ENCODE results near the gene PPP1R3F. TPM values are rescaled to one million over a fixed set of nuclear protein-coding genes. Genes with fewer than 3 reads are reported as not detected.
"Not testable (repeated sequence)": the region's sequence is repeated elsewhere in the genome, so short reads cannot be mapped to it uniquely, and the experiment has no call there.

The PPP1R3F gene
- total RNA-seq, 4 donors from 2014 or later = 2.0 to 18.7 (median 2.8) TPM

GRCh38 chrX:49287665-49288064 is 18.1 kb downstream of the PPP1R3F start:
- in situ Hi-C loops (cut with MboI; ENCODE audit: low pct_ligation_motif_present in 1 of 4, low pct_unique_long_range_greater_than_20kb in 1 of 4, low sequenced_read_pairs in 3 of 4) = no loop called here
- no peaks in the 10 kb centered on the region for H3K36me3 ChIP-seq
- H3K9me3 ChIP-seq = no peaks in the 10 kb centered on the region
- WGBS, 2 donors (ENCODE audit: low coverage in 1 of 2) = 89% methylated on average over 1 of the region's 1 CpG; no CpG with 5 or more reads in 1 of the 2 donors
- no peak overlapping the region for H3K4me3 ChIP-seq
- no peaks in the 10 kb centered on the region for H3K4me1 ChIP-seq
- intact Hi-C loops (cut with DNase I; ENCODE audit: low total_unique reads) = no loop called here
- TF ChIP-seq EP300 (IDR thresholded peaks at IDR 0.05; ENCODE audit: low read depth) (no peak), POLR2AphosphoS5 (IDR thresholded peaks at IDR 0.05) (no peak), POLR2A (IDR thresholded peaks at IDR 0.05) (no peak)
- TF ChIP-seq, protein P1, sequence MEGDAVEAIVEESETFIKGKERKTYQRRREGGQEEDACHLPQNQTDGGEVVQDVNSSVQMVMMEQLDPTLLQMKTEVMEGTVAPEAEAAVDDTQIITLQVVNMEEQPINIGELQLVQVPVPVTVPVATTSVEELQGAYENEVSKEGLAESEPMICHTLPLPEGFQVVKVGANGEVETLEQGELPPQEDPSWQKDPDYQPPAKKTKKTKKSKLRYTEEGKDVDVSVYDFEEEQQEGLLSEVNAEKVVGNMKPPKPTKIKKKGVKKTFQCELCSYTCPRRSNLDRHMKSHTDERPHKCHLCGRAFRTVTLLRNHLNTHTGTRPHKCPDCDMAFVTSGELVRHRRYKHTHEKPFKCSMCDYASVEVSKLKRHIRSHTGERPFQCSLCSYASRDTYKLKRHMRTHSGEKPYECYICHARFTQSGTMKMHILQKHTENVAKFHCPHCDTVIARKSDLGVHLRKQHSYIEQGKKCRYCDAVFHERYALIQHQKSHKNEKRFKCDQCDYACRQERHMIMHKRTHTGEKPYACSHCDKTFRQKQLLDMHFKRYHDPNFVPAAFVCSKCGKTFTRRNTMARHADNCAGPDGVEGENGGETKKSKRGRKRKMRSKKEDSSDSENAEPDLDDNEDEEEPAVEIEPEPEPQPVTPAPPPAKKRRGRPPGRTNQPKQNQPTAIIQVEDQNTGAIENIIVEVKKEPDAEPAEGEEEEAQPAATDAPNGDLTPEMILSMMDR (IDR thresholded peaks at IDR 0.05) = no peak
- H3K27me3 ChIP-seq = no peaks in the 10 kb centered on the region
- DNase-seq = no peak
- H3K27ac ChIP-seq = no peak overlapping the region

GRCh38 chrX:49290215-49290614 is 20.6 kb downstream of the PPP1R3F start:
- intact Hi-C loops (cut with DNase I; ENCODE audit: low total_unique reads) = no loop called here

GRCh38 chrX:49291615-49292337 is 22.2 kb downstream of the PPP1R3F start:
- Histone ChIP-seq H3K27me3 (no peaks in the 10 kb centered on the region), H3K9me3 (no peaks in the 10 kb centered on the region), H3K4me3 (no peak overlapping the region), H3K27ac (no peak overlapping the region), H3K36me3 (no peaks in the 10 kb centered on the region), H3K4me1 (no peaks in the 10 kb centered on the region)
- intact Hi-C loops (cut with DNase I; ENCODE audit: low total_unique reads) = no loop called here
- 25 to 28% methylated on average over 5 to 11 of the region's 11 CpGs for WGBS, 2 donors (ENCODE audit: low coverage in 1 of 2)
- TF ChIP-seq POLR2A (IDR thresholded peaks at IDR 0.05) = no peak
- TF ChIP-seq POLR2AphosphoS5 (IDR thresholded peaks at IDR 0.05) = no peak
- TF ChIP-seq, protein P1 (IDR thresholded peaks at IDR 0.05) = peak; percentile 41 to 68 (median 56)
- no peak for TF ChIP-seq EP300 (IDR thresholded peaks at IDR 0.05; ENCODE audit: low read depth)
- in situ Hi-C loops (cut with MboI; ENCODE audit: low pct_ligation_motif_present in 1 of 4, low pct_unique_long_range_greater_than_20kb in 1 of 4, low sequenced_read_pairs in 3 of 4) = no loop called here
- peak; percentile 66 for DNase-seq

More at GRCh38 chrX:49290215-49290614, 20.6 kb downstream of the PPP1R3F start:
- no peaks in the 10 kb centered on the region for H3K9me3 ChIP-seq
- H3K36me3 ChIP-seq = no peaks in the 10 kb centered on the region
- H3K4me3 ChIP-seq = no peak overlapping the region
- no peak overlapping the region for H3K27ac ChIP-seq
- H3K27me3 ChIP-seq = no peaks in the 10 kb centered on the region
- WGBS, 2 donors (ENCODE audit: low coverage in 1 of 2) = 67% methylated on average over 4 of the region's 7 CpGs; no CpG with 5 or more reads in 1 of the 2 donors
- no peaks in the 10 kb centered on the region for H3K4me1 ChIP-seq
- in situ Hi-C loops (cut with MboI; ENCODE audit: low pct_ligation_motif_present in 1 of 4, low pct_unique_long_range_greater_than_20kb in 1 of 4, low sequenced_read_pairs in 3 of 4) = no loop called here
- DNase-seq = no peak
- TF ChIP-seq, protein P1 (IDR thresholded peaks at IDR 0.05) = no peak
- no peak for TF ChIP-seq EP300 (IDR thresholded peaks at IDR 0.05; ENCODE audit: low read depth)

- no peak overlapping the region for H3K27ac ChIP-seq
- no peaks in the 10 kb centered on the region for H3K27me3 ChIP-seq
- in situ Hi-C loops (cut with MboI; ENCODE audit: low pct_ligation_motif_present in 1 of 4, low pct_unique_long_range_greater_than_20kb in 1 of 4, low sequenced_read_pairs in 3 of 4) (no loop called here), intact Hi-C loops (cut with DNase I; ENCODE audit: low total_unique reads) (no loop called here)
- no peaks in the 10 kb centered on the region for H3K36me3 ChIP-seq
- H3K4me3 ChIP-seq = no peak overlapping the region
- no peaks in the 10 kb centered on the region for H3K4me1 ChIP-seq
- DNase-seq = no peak
- WGBS, 2 donors (ENCODE audit: low coverage in 1 of 2) = 79 to 100% methylated on average over 1 to 17 of the region's 17 CpGs
- no peak for TF ChIP-seq EP300 (IDR thresholded peaks at IDR 0.05; ENCODE audit: low read depth)
- no peak for TF ChIP-seq POLR2A (IDR thresholded peaks at IDR 0.05)
- TF ChIP-seq, protein P1 (IDR thresholded peaks at IDR 0.05) = no peak
- no peak for TF ChIP-seq POLR2AphosphoS5 (IDR thresholded peaks at IDR 0.05)
- H3K9me3 ChIP-seq = no peaks in the 10 kb centered on the region
These were observed 23.1 kb downstream of the PPP1R3F start for GRCh38 chrX:49292400-49293362.

- H3K4me1 ChIP-seq; H3K9me3 ChIP-seq; H3K27me3 ChIP-seq; intact Hi-C loops (cut with DNase I; ENCODE audit: low total_unique reads); H3K27ac ChIP-seq; in situ Hi-C loops (cut with MboI; ENCODE audit: low pct_ligation_motif_present in 1 of 4, low pct_unique_long_range_greater_than_20kb in 1 of 4, low sequenced_read_pairs in 3 of 4); DNase-seq; H3K4me3 ChIP-seq; H3K36me3 ChIP-seq: not testable (repeated sequence)
- 91% methylated on average over 5 of the region's 5 CpGs; no CpG with 5 or more reads in 1 of the 2 donors for WGBS, 2 donors (ENCODE audit: low coverage in 1 of 2)
These were observed 29.7 kb downstream of the PPP1R3F start for GRCh38 chrX:49299293-49299692.

Data from transverse colon (tissue), 4 donors.